ENCODE measurements around the gene TMEM74B. TPM values are rescaled to one million over a fixed set of nuclear protein-coding genes. Genes with fewer than 3 reads are reported as not detected.

TMEM74B gene
- total RNA-seq, 1 experiment from 2014 or later, result 0.83 TPM

GRCh38 chr20:1189827-1190226 is 5.0 kb upstream of the TMEM74B start:
- no peak for TF ChIP-seq CTCF (IDR thresholded peaks at IDR 0.05; ENCODE audit: unreplicated experiment)
- BruUV-seq (replicated peaks), result no TSS peak
- intact Hi-C loops (cut with micrococcal nuclease; ENCODE audit: unreplicated experiment), result loop anchor here (5.0 kb wide), 1 partner anchor 233 kb away; no protein-coding TSS in a partner anchor
- Mint-ChIP-seq H3K27me3 (ENCODE audit: unreplicated experiment) (peaks cover 1% of the 10 kb centered on the region), H3K9me3 (ENCODE audit: low read depth, unreplicated experiment) (no peaks in the 10 kb centered on the region), H3K36me3 (ENCODE audit: insufficient read depth, unreplicated experiment) (no peaks in the 10 kb centered on the region), H3K4me1 (ENCODE audit: low read depth, unreplicated experiment) (no peaks in the 10 kb centered on the region), H3K4me3 (ENCODE audit: low read depth, unreplicated experiment) (no peak overlapping the region), H3K27ac (ENCODE audit: unreplicated experiment) (no peak overlapping the region)
- CTCF ChIA-PET, result no interaction called here
- no peak for DNase-seq

GRCh38 chr20:1188347-1188746 is 3.6 kb upstream of the TMEM74B start:
- no peak for DNase-seq
- CTCF ChIA-PET, result interaction anchor here (1.0 kb wide), 1 partner anchor 15 kb away, joined by 3 read pairs; the partner anchor contains the start of gene C20orf202
- Mint-ChIP-seq H3K27ac (ENCODE audit: unreplicated experiment) (no peak overlapping the region), H3K4me3 (ENCODE audit: low read depth, unreplicated experiment) (no peak overlapping the region), H3K4me1 (ENCODE audit: low read depth, unreplicated experiment) (no peaks in the 10 kb centered on the region), H3K27me3 (ENCODE audit: unreplicated experiment) (peaks cover 16% of the 10 kb centered on the region), H3K36me3 (ENCODE audit: insufficient read depth, unreplicated experiment) (peaks cover 7% of the 10 kb centered on the region), H3K9me3 (ENCODE audit: low read depth, unreplicated experiment) (no peaks in the 10 kb centered on the region)
- TF ChIP-seq CTCF (IDR thresholded peaks at IDR 0.05; ENCODE audit: unreplicated experiment), result no peak
- BruUV-seq (replicated peaks), result no TSS peak
- intact Hi-C loops (cut with micrococcal nuclease; ENCODE audit: unreplicated experiment), result loop anchor here (5.0 kb wide), 1 partner anchor 231 kb away; no protein-coding TSS in a partner anchor

- peaks cover 22% of the 10 kb centered on the region for H3K27me3 Mint-ChIP-seq (ENCODE audit: unreplicated experiment)
- H3K9me3 Mint-ChIP-seq (ENCODE audit: low read depth, unreplicated experiment), result no peaks in the 10 kb centered on the region
- no peak overlapping the region for H3K27ac Mint-ChIP-seq (ENCODE audit: unreplicated experiment)
- H3K36me3 Mint-ChIP-seq (ENCODE audit: insufficient read depth, unreplicated experiment), result peaks cover 7% of the 10 kb centered on the region
- no peak for DNase-seq
- no peaks in the 10 kb centered on the region for H3K4me1 Mint-ChIP-seq (ENCODE audit: low read depth, unreplicated experiment)
- no peak overlapping the region for H3K4me3 Mint-ChIP-seq (ENCODE audit: low read depth, unreplicated experiment)
- CTCF ChIA-PET, result interaction anchor here (1.0 kb wide), 1 partner anchor 16 kb away, joined by 3 read pairs; the partner anchor contains the start of gene C20orf202
- intact Hi-C loops (cut with micrococcal nuclease; ENCODE audit: unreplicated experiment), result loop anchor here (5.0 kb wide), 1 partner anchor 230 kb away; no protein-coding TSS in a partner anchor
- no peak for TF ChIP-seq CTCF (IDR thresholded peaks at IDR 0.05; ENCODE audit: unreplicated experiment)
- BruUV-seq (replicated peaks), result no TSS peak
Observed at GRCh38 chr20:1187605-1188171, 2.9 kb upstream of the TMEM74B start.

- Mint-ChIP-seq H3K9me3 (ENCODE audit: low read depth, unreplicated experiment) (no peaks in the 10 kb centered on the region), H3K27ac (ENCODE audit: unreplicated experiment) (no peak overlapping the region), H3K4me1 (ENCODE audit: low read depth, unreplicated experiment) (no peaks in the 10 kb centered on the region), H3K4me3 (ENCODE audit: low read depth, unreplicated experiment) (no peak overlapping the region), H3K36me3 (ENCODE audit: insufficient read depth, unreplicated experiment) (peaks cover 7% of the 10 kb centered on the region), H3K27me3 (ENCODE audit: unreplicated experiment) (peaks cover 31% of the 10 kb centered on the region)
- intact Hi-C loops (cut with micrococcal nuclease; ENCODE audit: unreplicated experiment), result loop anchor here (5.0 kb wide), 1 partner anchor 229 kb away; no protein-coding TSS in a partner anchor
- CTCF ChIA-PET, result no interaction called here
- no TSS peak for BruUV-seq (replicated peaks)
- TF ChIP-seq CTCF (IDR thresholded peaks at IDR 0.05; ENCODE audit: unreplicated experiment), result no peak
- DNase-seq, result no peak
Observed at GRCh38 chr20:1186367-1186991, 1.7 kb upstream of the TMEM74B start.
